Endometrial microvascular endothelial cells (primary cell): ENCODE measurements around the gene EVX2. TPM values are rescaled to one million over a fixed set of nuclear protein-coding genes. Genes with fewer than 3 reads are reported as not detected.

Experiments
- total RNA-seq: library from RNA; depleted of rRNA; stranded (reverse); fragments of >200 nt; gene quantifications from one replicate; pipeline ENCODE4 v1.2.3, GENCODE V29; 2015; ENCODE audit errors: inconsistent ontology term

The EVX2 gene
- total RNA-seq, 1 donor from 2014 or later, result not detected

Other genes starting within 250 kb of the EVX2 start
- 6.1 TPM for gene LNPK, start 81.7 kb downstream of the EVX2 start, total RNA-seq
- gene HOXD13, start 8.8 kb upstream of the EVX2 start, total RNA-seq, result not detected
- not detected for gene HOXD12, start 15.8 kb upstream of the EVX2 start, total RNA-seq
- gene HOXD11, start 23.3 kb upstream of the EVX2 start, total RNA-seq, result 2.0 TPM
- 36.0 TPM for gene HOXD10, start 32.8 kb upstream of the EVX2 start, total RNA-seq
- gene HOXD9, start 38.8 kb upstream of the EVX2 start, total RNA-seq, result 63.6 TPM
- gene HOXD8, start 45.7 kb upstream of the EVX2 start, total RNA-seq, result 41.0 TPM
- 18.7 TPM for gene HOXD4, start 67.6 kb upstream of the EVX2 start, total RNA-seq
- 21.4 TPM for gene HOXD3, start 73.3 kb upstream of the EVX2 start, total RNA-seq
- 4.8 TPM for gene HOXD1, start 104.7 kb upstream of the EVX2 start, total RNA-seq
- 47.8 TPM for gene MTX2, start 185.5 kb upstream of the EVX2 start, total RNA-seq